ENCODE results near the gene TBL1X.

The TBL1X gene

DNA sequence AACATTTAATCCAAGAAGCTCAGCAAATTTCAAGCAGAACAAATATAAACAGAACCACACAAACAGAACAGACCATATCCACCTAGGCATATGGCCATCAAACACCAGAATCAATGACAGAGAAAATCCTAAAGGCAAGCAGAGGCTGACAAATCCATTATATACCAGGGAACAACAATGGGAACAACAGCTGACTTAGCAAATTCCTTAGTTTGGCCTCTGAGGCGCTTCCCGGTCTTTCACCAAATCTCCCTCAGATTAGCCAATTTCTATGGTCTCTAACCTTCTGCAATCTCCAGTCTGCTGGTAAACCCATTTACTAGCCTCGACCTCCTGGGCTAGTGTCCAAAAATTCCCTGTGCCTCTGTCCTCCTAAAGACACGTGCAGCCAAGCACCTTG, 241.6 kb downstream of the TBL1X start:
- TF ChIP-seq, protein P1, sequence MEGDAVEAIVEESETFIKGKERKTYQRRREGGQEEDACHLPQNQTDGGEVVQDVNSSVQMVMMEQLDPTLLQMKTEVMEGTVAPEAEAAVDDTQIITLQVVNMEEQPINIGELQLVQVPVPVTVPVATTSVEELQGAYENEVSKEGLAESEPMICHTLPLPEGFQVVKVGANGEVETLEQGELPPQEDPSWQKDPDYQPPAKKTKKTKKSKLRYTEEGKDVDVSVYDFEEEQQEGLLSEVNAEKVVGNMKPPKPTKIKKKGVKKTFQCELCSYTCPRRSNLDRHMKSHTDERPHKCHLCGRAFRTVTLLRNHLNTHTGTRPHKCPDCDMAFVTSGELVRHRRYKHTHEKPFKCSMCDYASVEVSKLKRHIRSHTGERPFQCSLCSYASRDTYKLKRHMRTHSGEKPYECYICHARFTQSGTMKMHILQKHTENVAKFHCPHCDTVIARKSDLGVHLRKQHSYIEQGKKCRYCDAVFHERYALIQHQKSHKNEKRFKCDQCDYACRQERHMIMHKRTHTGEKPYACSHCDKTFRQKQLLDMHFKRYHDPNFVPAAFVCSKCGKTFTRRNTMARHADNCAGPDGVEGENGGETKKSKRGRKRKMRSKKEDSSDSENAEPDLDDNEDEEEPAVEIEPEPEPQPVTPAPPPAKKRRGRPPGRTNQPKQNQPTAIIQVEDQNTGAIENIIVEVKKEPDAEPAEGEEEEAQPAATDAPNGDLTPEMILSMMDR (IDR thresholded peaks at IDR 0.05; ENCODE audit: low read depth, low read length) = no peak
- no peak overlapping the region for H3K4me3 ChIP-seq (ENCODE audit: low read depth, low read length)
- in situ Hi-C loops (cut with HindIII; ENCODE audit: low sequenced_read_pairs) = no loop called here
- DNase-seq (ENCODE audit: low read depth, low spot score) = no peak

DNA sequence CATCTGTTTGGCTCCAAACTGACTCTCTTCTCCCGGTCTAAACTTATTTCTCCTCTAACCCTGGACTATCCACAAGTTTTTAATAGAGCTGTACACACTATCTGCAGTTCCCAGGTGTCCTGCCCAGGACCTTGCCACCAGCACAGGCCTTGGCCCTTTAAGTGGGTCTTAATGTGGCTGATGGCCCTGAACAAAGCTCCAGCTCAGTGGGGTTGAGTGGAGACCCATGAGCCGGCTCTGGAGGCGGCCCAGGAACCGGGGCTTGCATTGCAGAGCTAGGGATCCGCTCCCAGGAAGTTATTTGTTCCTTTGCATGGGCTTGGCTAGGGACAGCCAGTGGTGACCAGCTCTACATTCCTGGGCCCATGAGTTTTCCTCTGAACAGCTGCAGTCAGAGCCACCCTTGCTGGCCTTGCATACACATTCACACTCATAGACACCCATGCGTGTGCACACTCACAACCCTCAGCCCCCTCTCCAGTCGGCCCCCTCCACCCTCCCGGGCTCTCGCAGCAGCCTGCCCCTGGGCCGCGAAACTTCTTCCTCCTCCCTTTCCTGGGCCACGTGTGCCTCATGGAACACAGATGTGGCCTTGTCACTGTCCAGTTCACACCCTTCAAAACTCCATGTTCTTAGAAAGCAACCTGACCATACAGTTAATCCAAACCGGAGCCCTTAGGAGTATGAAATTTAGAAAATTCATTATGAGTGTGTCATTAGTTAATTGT, 242.6 kb downstream of the TBL1X start:
- TF ChIP-seq, protein P1 (IDR thresholded peaks at IDR 0.05; ENCODE audit: low read depth, low read length) = no peak
- no peak overlapping the region for H3K4me3 ChIP-seq (ENCODE audit: low read depth, low read length)
- DNase-seq (ENCODE audit: low read depth, low spot score) = no peak
- in situ Hi-C loops (cut with HindIII; ENCODE audit: low sequenced_read_pairs) = no loop called here

DNA sequence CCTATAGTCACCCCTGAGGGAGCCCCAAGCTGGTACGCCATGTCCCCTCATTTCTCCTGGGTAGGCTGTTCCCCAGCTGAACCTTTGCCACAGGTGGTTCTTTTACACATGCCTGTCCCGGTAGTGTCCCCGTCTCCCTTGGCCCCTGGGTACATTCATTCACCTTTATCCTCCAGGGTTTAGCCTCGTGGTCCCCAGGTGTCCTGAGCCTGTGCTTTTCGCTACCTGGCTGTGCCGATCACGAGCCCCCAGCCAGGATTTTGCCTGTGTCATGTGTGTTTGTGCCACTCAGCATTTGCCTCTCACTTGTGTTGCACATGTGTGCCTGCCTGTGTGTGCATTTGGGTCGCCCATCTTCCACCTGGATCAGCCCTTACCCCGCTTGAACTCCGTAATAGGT, 243.2 kb downstream of the TBL1X start:
- TF ChIP-seq, protein P1 (IDR thresholded peaks at IDR 0.05; ENCODE audit: low read depth, low read length) = no peak
- H3K4me3 ChIP-seq (ENCODE audit: low read depth, low read length) = no peak overlapping the region
- in situ Hi-C loops (cut with HindIII; ENCODE audit: low sequenced_read_pairs) = no loop called here
- DNase-seq (ENCODE audit: low read depth, low spot score) = no peak

DNA sequence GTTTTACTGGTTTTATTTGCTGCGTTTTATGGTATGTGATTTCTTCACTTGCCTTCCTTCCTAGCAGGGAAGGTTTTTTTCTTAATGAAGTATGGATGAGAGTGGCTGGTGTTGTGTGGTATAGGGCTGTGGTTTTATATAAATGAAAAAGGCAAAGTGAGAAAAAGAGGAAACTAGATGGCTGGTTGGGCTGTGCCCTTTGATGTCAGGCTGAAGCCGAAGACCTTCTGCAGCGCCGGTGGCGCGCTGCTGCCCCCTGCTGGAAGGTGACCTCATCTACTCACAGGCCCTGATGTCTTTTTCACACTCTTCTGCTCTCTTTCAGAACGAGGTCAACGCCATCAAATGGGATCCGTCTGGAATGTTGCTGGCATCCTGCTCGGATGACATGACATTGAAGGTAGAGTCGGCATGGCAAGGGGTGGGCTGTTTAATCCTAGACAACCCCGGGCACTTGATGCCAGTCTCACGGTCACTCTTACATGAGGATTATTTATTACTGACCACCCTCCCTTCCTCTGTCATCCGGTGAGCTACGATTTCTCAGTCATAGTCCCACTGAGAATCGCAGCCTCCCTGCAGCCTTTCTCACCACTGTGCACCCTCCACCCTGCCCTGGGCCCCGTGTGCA, 244.2 kb downstream of the TBL1X start:
- peak; percentile 70 for DNase-seq (ENCODE audit: low read depth, low spot score)
- H3K4me3 ChIP-seq (ENCODE audit: low read depth, low read length) = no peak overlapping the region
- in situ Hi-C loops (cut with HindIII; ENCODE audit: low sequenced_read_pairs) = no loop called here
- TF ChIP-seq, protein P1 (IDR thresholded peaks at IDR 0.05; ENCODE audit: low read depth, low read length) = peak; percentile 74

DNA sequence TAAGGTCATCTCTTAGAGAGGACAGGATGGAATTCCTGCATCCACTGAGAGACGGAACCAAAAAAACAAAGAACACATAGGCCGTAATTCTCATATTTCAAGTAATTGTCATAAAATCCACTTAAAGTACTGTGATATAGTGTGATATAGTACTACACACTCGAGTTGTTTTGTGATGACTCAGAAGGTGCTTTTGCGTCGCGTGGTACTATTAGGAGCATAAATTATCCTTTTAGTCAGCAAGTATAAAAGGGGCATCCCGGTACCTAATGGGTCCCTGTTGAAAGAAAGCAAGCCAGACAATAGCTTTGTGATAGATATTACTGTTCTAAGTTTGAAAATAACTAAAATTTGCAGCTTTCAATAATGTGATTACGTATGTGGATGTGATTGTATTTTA, 245.5 kb downstream of the TBL1X start:
- no peak for DNase-seq (ENCODE audit: low read depth, low spot score)
- TF ChIP-seq, protein P1 (IDR thresholded peaks at IDR 0.05; ENCODE audit: low read depth, low read length) = no peak
- in situ Hi-C loops (cut with HindIII; ENCODE audit: low sequenced_read_pairs) = no loop called here
- H3K4me3 ChIP-seq (ENCODE audit: low read depth, low read length) = no peak overlapping the region

DNA sequence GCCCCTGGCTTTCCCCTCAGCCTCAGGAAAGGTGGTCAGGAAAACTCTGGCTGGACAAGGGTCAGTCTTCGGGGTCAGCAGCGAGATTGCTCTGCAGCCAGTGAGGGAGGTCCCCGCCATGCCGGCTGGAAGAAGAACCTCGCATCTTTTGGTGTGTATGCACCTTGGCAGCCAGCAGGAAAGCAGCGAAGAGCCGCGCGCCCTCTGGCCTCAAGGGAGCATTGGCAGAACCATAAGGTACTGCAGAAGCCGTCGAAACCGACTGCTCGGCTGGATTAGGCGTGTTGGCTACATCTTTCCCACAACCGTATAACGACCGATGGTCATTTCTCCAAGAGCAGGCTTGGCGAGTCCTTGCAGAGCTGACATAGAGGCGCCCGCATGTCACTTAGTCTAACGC, 252.5 kb downstream of the TBL1X start:
- in situ Hi-C loops (cut with HindIII; ENCODE audit: low sequenced_read_pairs) = no loop called here
- no peak for DNase-seq (ENCODE audit: low read depth, low spot score)
- H3K4me3 ChIP-seq (ENCODE audit: low read depth, low read length) = no peak overlapping the region
- TF ChIP-seq, protein P1 (IDR thresholded peaks at IDR 0.05; ENCODE audit: low read depth, low read length) = no peak

All from astrocyte of the spinal cord (primary cell).